AG04450 (cell line): Measurements from ENCODE around the gene FRMD3. TPM values are rescaled to one million over a fixed set of nuclear protein-coding genes. Genes with fewer than 3 reads are reported as not detected.

Source experiments
- CTCF ChIA-PET: fragments of 300-600, 350-600 bp; formaldehyde crosslinking; extraction: SDS; loops from one replicate; lab custom pipeline; 2022; ENCODE audit warnings: antibody characterized with exemption, inconsistent platforms; lab: Charles Lee
- POLR2A ChIA-PET: fragments of 350-600 bp; formaldehyde crosslinking; extraction: SDS; loops from one replicate; lab custom pipeline; 2021; ENCODE audit warnings: antibody characterized with exemption, inconsistent platforms; lab: Yijun Ruan, JAX
- DNase-seq: peaks from one replicate; pipeline ENCODE4 v3.0.0-alpha.2; 2011; ENCODE audit warnings: low read depth, low spot score
- H3K27ac ChIP-seq: one replicate; pipeline ENCODE4 v1.5.1; 2012; ENCODE audit warnings: low read depth, low read length, control low read depth
- H3K27me3 ChIP-seq: one replicate; pipeline ENCODE4 v1.6.0; 2012; ENCODE audit warnings: low read length; ENCODE audit not compliant: control insufficient read depth, insufficient read depth
- H3K4me3 ChIP-seq: 2 replicates; pipeline ENCODE4 v1.5.1; 2011; ENCODE audit warnings: mild to moderate bottlenecking, low read depth, low read length, control low read depth
- H3K9me3 ChIP-seq: 2 replicates; pipeline ENCODE4 v1.5.1; 2012; ENCODE audit warnings: low read length; ENCODE audit not compliant: control insufficient read depth, insufficient read depth
- polyA plus RNA-seq: library from polyadenylated mRNA; depleted of rRNA; stranded (reverse); fragments of >200 nt; gene quantifications from 2 replicates; pipeline ENCODE4 v1.2.3, GENCODE V29; 2011
- TF ChIP-seq, protein P1 (sequence below): IDR thresholded peaks from 2 replicates; pipeline ENCODE4 v1.5.1; 2011; ENCODE audit warnings: low read depth, low read length, control low read depth, inconsistent platforms

FRMD3 gene
- polyA plus RNA-seq, 1 experiment = 0.10 TPM

DNA sequence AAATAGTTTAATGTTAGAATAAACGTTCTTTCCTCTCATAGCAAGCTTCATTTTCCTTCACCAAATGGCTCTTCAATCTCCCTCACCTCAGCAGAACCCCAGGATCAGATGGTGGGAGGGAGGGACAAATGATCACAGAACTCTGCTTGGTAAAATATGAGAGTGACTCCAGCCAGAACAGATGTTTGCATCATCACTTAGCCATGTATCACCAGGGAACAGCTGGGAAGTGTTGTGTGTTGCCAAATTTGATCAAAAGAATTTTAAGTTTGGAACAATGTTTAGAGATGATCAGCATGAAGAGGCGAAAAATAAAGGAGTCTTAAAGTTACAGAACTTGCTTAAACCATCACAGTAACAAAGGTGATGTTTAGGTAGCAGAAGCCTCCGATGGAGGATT is 115.7 kb downstream of the FRMD3 start:
- DNase-seq = no peak
- TF ChIP-seq, protein P1, sequence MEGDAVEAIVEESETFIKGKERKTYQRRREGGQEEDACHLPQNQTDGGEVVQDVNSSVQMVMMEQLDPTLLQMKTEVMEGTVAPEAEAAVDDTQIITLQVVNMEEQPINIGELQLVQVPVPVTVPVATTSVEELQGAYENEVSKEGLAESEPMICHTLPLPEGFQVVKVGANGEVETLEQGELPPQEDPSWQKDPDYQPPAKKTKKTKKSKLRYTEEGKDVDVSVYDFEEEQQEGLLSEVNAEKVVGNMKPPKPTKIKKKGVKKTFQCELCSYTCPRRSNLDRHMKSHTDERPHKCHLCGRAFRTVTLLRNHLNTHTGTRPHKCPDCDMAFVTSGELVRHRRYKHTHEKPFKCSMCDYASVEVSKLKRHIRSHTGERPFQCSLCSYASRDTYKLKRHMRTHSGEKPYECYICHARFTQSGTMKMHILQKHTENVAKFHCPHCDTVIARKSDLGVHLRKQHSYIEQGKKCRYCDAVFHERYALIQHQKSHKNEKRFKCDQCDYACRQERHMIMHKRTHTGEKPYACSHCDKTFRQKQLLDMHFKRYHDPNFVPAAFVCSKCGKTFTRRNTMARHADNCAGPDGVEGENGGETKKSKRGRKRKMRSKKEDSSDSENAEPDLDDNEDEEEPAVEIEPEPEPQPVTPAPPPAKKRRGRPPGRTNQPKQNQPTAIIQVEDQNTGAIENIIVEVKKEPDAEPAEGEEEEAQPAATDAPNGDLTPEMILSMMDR = no peak
- CTCF ChIA-PET = no interaction called here
- Histone ChIP-seq H3K27me3 (no peaks in the 10 kb centered on the region), H3K27ac (no peak overlapping the region), H3K9me3 (no peaks in the 10 kb centered on the region), H3K4me3 (no peak overlapping the region)
- POLR2A ChIA-PET = no interaction called here

DNA sequence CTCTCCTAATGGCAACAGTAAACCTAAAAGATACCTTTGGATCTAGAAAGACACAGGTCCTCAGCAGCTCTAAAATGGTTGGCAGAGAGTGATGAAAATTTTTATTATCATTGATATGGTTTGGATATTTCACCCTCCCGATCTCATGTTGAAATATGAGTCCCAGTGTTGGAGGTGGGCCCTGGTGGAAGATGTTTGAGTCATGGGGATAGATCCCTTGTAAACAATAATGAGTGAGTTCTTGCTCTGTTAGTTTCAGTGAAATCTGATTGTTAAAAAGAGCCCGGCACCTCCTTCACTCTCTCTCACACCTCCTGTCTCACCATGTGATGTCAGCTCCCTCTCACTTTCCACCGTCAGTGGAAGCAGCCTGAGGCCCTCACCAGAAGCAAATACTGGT is 117.7 kb downstream of the FRMD3 start:
- TF ChIP-seq, protein P1 = no peak
- ChIA-PET POLR2A (interaction anchor here (0.6 kb wide), 1 partner anchor 22 kb away, joined by 6 read pairs; no protein-coding TSS in a partner anchor), CTCF (no interaction called here)
- H3K27ac ChIP-seq = no peak overlapping the region
- no peak for DNase-seq
- no peaks in the 10 kb centered on the region for H3K9me3 ChIP-seq
- H3K4me3 ChIP-seq = no peak overlapping the region
- H3K27me3 ChIP-seq = no peaks in the 10 kb centered on the region

DNA sequence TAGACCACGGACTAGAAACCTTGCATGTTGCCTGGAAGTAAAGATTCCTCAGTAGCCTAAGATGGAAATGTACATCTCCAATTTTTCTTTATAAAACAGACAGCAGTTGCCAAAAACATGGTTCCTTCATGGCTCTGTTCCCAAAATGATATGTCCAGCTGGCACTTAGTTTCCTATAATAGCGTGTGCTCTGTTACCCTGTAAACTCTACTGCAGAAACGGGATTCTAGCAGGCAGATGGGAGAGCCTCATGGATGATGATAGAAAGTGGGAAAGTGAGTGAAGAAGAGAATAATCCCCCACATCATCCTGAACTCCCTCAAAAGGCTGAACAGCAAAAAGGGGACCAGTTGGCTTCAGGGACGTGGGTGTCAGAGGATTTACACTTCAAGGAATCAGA is 118.2 kb downstream of the FRMD3 start:
- ChIA-PET CTCF (no interaction called here), POLR2A (no interaction called here)
- TF ChIP-seq, protein P1 = no peak
- H3K4me3 ChIP-seq = no peak overlapping the region
- no peaks in the 10 kb centered on the region for H3K27me3 ChIP-seq
- H3K27ac ChIP-seq = no peak overlapping the region
- no peaks in the 10 kb centered on the region for H3K9me3 ChIP-seq
- DNase-seq = no peak

DNA sequence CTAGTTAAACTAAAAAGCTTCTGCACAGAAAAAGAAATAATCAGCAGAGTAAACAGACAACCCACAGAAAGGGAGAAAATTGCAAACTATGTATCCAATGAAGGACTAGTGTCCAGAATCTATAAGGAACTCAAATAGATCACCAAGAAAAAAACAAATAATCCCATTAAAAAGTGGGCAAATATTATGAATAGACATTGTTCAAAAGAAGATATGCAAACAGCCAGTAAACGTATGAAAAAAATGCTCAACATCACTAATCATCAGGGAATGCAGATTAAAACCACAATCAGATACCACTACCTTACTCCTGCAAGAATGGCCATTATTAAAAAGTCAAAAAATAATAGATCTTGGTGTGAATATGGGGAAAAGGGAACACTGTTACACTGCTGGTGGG is 119.9 kb downstream of the FRMD3 start:
- CTCF ChIA-PET = no interaction called here
- H3K27ac ChIP-seq = no peak overlapping the region

DNA sequence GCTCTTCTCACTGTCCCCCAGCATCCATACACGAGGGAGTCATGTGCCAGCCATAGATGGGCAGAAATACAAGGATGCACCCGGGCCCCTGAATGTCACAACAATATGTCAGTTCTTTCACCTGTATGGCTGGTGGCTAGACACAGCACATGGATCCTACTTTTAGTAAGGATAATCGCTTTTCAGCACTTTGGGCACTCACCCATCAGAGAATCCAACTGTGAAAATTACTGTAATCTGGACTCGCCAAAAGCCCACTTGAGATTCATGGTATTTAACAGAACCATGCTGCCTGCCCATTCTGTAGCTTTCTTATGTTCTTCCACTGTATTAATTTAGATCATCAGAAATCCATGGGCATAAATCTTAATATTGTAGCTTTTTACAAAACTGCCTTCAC is 124.8 kb downstream of the FRMD3 start:
- no peak for DNase-seq
- Histone ChIP-seq H3K4me3 (no peak overlapping the region), H3K9me3 (no peaks in the 10 kb centered on the region; the same call in 1 of the 2 replicates), H3K27me3 (no peaks in the 10 kb centered on the region), H3K27ac (no peak overlapping the region)
- CTCF ChIA-PET = no interaction called here
- POLR2A ChIA-PET = no interaction called here
- TF ChIP-seq, protein P1 = no peak

More for the DNA sequence above, 119.9 kb downstream of the FRMD3 start:
- TF ChIP-seq, protein P1 = no peak
- no peak overlapping the region for H3K4me3 ChIP-seq
- POLR2A ChIA-PET = no interaction called here
- no peaks in the 10 kb centered on the region for H3K9me3 ChIP-seq
- DNase-seq = no peak
- H3K27me3 ChIP-seq = no peaks in the 10 kb centered on the region
